ENCODE data around the gene SSTR4.
"Not testable (repeated sequence)": the region's sequence is repeated elsewhere in the genome, so short reads cannot be mapped to it uniquely, and the experiment has no call there.

Gene SSTR4

GRCh38 chr20:23034721-23035671 lies at the start of gene SSTR4:
Gene SSTR4, plus strand, starts transcription at chr20:23035312. Its CDS starts 172 bp downstream, at chr20:23035484.
- DNase-seq: peak; percentile 50

DNA sequence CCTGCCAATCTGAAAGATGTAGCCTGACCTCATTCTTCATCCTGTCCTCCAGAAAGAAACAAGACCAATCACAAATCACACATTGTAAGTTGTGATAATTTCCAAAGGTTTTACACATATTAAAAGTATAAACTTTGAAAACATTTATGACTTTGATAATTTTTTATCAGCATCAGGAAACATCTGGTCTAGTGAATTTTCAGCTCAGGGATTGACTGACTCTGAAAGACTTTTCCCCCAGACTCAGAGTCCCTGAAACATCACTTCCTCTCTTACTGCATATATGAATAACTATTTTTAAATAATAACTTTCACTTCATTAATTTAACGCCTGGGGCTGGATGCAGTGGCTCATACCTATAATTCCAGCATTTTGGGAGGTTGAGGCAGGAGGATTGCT lies 48.5 kb upstream of the SSTR4 start:
- no peak for DNase-seq

DNA sequence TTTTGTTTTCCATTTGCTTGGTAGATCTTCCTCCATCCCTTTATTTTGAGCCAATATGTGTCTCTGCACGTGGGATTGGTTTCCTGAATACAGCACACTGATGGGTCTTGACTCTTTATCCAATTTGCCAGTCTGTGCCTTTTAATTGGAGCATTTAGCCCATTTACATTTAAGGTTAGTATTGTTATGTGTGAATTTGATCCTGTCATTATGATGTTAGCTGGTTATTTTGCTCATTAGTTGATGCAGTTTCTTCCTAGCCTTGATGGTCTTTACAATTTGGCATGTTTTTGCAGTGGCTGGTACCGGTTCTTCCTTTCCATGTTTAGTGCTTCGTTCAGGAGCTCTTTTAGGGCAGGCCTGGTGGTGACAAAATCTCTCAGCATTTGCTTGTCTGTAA lies 43.7 kb upstream of the SSTR4 start:
- DNase-seq: not testable (repeated sequence)

DNA sequence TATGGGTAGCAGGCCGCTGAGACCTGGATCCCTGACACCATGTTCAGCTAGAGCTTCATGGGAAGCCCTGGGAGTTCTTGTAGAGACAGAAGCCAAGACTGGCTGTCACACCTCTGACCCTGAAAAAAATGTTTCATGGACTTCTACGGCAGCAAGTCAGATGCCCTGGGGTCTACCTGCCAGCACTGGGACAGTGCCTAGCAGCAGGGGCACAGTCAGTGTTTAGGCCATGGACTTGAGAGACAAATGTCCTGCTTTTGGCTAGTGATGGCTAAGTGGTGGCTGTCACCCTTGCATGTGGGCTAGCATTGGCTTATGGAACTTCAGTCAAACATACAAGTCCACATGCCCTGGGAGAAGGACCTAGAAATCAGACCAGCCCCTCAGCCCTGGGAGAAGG lies 41.3 kb upstream of the SSTR4 start:
- no peak for DNase-seq

GRCh38 chr20:22995923-22996322 lies 39.2 kb upstream of the SSTR4 start:
- DNase-seq: no peak

- no peak for DNase-seq
Observed at GRCh38 chr20:22998476-22998875, 36.6 kb upstream of the SSTR4 start.

DNA sequence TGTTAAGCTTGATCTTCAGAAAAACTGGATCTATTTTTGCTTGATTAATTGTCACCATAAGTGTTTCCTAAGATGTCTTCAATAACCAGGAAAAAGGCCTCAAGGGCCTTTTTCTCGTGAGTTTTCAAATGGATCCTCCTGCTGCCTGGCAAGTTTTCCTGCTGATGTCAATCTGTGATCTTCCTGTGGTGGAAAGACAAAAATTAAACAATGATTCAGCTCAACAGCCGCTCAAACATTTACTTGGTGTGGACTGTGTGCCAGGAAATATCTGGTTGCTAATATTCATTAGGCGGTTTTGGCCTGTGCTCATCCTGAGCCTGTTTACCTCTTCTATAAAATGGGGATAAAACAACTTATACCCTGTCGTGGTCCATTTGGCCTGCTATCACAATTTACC lies 35.4 kb upstream of the SSTR4 start:
- DNase-seq: no peak

DNA sequence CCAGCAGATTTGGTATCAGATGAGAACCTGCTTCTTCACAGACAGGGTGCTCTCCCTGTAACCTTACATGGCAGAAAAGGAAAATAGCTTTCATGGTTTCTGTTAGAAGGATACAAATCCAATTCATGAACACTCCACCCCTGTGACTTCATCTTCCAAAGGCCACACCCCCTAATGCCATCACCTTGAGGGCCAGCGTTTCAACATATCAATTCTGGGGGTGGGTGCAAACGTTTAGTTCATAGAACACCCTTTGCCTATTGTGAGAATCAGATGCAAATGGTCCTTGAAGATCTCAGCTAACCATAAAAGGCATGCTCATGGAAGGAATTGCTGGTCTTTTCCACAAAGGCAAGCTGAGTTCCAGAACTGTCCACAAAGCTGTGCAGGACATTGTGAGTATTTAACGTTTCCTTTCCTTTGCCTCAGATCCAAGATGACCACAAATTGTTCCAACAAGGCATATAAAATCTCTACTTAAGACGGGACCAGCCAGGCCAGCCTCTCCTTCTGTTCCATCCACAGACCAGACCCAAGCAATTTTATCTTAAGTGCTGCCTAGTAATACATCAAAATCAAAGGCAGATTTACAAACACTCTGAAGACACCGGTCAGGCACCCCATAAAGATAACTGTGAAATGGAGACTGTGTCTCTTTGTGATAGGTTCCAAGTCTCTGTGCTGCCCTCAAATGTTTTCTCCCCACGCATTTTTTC lies 34.7 kb upstream of the SSTR4 start:
- no peak for DNase-seq

GRCh38 chr20:23002276-23002675 lies 32.8 kb upstream of the SSTR4 start:
- DNase-seq: no peak

DNA sequence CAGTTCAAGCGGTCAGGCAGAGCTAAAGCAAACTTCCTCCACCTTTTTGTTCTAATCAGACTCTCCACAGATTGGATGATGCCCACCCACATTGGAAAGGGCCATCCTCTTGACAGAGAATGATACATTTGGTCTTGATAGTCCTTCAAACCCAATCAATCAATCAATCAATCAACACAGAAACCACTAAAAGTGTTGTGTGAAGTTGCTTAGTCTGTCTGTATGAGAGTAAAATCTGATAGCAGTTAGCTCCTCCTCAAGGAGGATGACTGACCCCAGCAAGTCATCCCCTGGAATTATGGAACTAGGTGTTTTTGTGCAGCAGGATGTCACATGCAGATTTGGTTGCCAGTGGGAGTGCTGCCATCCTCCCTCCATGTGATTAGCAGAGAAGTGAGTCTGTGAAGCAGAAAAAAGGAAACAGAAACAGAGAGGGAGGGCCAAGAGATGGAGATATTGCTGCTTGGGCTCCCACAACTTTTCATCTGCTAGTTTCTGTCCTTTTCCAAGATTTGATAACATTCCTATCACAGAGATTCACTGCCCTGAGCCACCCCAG lies 32.0 kb upstream of the SSTR4 start:
- DNase-seq: no peak

- no peak for DNase-seq
Observed at GRCh38 chr20:23003881-23004460, 31.1 kb upstream of the SSTR4 start.

DNA sequence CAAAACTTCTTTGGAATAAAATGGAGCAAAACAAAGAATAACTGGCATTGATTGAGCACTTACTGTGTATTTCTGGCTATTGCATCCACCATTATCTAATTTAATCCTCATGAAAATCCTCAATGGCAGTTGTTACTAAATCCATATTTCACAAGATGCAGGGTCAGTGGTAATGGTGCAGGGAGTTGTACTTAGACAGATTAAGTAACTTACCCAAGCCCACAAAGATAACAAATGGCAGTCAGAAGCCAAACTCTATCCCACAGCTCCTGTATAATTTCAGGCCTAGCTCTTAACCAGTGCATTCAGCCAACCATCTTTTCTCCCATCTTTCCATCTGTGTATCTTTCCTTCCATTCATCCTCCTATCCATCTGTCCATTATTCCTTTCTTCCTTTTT lies 29.3 kb upstream of the SSTR4 start:
- no peak for DNase-seq

GRCh38 chr20:23007462-23007861 lies 27.6 kb upstream of the SSTR4 start:
- no peak for DNase-seq

GRCh38 chr20:23007886-23008655 lies 27.0 kb upstream of the SSTR4 start:
- no peak for DNase-seq

DNA sequence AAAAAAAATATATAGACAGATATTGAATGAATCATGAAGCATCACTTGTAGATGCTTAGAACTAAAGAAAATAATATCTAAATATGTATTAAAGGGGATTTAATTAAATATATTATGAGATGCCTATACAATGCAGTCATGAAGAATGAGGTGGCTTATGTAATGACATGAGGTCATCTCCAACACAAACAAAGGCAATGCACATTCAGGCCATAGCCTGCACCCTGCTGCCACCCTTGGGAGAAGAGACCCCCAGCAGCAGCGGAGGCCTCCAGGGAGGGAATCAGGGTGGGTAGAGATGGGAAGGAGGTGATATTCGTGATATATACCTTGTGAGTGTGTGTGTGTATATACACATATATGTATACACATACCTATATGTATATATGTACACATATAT lies 26.4 kb upstream of the SSTR4 start:
- no peak for DNase-seq

DNA sequence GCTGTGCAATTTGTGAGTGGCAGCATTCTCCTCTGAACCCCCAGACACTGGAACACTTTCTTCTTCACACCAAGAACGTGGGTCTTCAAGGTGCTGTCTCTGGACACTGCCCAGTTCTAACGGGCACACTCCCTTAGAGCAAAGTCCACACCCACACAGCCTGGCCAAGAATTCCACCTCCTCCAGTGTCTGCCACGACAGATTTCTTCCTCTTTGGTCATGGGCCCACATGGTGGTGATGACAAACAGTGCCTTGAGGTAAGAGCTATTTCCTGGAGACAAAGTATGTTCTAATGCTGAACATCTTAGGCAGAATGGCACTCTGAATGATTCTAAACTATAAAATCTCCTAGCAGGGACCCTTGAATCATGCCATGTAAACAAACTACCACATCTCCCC lies 25.5 kb upstream of the SSTR4 start:
- DNase-seq: no peak

GRCh38 chr20:23010096-23010495 lies 25.0 kb upstream of the SSTR4 start:
- DNase-seq: no peak

DNA sequence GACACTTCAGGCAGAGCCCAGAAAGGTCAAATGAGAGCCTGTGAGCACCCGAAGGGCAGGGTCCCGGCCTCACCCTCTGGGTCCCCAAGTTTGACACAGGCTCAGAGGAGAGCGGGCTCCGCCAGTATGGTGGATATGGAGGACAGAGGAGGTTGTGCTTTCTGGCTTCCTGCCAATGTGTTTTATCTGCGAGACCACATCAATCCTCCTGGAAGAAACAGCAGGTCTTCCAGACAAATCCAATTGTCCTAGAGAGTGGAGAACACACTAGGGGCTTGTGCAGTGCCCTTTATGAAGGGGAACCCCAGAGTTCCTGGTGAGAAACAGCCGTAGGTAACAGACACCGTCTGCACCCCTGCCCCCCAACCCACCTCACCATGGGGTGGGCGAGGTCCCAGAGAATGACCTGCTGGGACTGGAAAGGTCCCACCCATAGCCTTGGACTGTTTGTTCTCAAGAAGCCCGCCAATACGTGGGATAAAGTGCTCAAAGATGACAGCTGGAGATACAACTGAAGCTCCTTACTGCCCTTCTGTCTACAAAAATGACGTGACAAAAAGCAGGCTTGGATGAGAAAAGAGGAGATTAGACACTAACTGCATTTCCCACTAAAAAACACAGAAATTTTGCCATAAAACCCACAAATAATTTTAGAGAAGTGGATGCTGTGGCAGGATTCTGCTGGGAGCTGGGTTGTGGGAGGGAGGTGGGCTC lies 23.9 kb upstream of the SSTR4 start:
- DNase-seq: no peak

GRCh38 chr20:23013429-23013828 lies 21.7 kb upstream of the SSTR4 start:
- DNase-seq: no peak

- DNase-seq: no peak
Observed at GRCh38 chr20:23017516-23017915, 17.6 kb upstream of the SSTR4 start.

GRCh38 chr20:23018432-23018831 lies 16.7 kb upstream of the SSTR4 start:
- no peak for DNase-seq

GRCh38 chr20:23018941-23019340 lies 16.2 kb upstream of the SSTR4 start:
- DNase-seq: no peak

Data from eye (tissue), 1 donor.